GM20000 (cell line): ENCODE results near the gene PIGU.

Experiments used
- DNase-seq: peaks from one replicate; pipeline ENCODE4 v3.0.0; 2012; ENCODE audit warnings: low spot score
- TF ChIP-seq, protein P1 (sequence below): IDR thresholded peaks from 2 replicates; pipeline ENCODE4 v1.5.1; 2012; ENCODE audit warnings: mild to moderate bottlenecking, control low read depth; ENCODE audit errors: extremely low read depth, missing control alignments

Gene PIGU

DNA sequence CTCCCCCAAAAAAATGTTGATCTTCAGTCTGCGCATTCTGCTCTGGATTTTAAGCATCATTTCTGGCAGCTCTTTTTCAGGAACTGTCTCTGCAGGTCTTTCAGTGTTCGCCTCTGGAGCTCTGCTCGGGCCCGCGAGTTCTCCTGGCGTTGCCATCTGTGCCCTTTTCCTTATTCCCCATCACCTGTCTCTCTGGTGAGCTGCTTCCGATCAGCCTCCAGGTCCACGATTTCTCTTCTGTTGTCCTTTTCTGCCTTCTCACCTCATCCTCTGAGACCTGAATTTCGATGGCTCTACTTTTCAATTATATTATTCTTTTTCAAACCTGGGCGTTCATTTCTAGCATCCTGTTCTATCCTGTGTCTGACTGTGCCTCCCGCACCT is 119.0 kb downstream of the PIGU start:
- TF ChIP-seq, protein P1, sequence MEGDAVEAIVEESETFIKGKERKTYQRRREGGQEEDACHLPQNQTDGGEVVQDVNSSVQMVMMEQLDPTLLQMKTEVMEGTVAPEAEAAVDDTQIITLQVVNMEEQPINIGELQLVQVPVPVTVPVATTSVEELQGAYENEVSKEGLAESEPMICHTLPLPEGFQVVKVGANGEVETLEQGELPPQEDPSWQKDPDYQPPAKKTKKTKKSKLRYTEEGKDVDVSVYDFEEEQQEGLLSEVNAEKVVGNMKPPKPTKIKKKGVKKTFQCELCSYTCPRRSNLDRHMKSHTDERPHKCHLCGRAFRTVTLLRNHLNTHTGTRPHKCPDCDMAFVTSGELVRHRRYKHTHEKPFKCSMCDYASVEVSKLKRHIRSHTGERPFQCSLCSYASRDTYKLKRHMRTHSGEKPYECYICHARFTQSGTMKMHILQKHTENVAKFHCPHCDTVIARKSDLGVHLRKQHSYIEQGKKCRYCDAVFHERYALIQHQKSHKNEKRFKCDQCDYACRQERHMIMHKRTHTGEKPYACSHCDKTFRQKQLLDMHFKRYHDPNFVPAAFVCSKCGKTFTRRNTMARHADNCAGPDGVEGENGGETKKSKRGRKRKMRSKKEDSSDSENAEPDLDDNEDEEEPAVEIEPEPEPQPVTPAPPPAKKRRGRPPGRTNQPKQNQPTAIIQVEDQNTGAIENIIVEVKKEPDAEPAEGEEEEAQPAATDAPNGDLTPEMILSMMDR: no peak
- no peak for DNase-seq

DNA sequence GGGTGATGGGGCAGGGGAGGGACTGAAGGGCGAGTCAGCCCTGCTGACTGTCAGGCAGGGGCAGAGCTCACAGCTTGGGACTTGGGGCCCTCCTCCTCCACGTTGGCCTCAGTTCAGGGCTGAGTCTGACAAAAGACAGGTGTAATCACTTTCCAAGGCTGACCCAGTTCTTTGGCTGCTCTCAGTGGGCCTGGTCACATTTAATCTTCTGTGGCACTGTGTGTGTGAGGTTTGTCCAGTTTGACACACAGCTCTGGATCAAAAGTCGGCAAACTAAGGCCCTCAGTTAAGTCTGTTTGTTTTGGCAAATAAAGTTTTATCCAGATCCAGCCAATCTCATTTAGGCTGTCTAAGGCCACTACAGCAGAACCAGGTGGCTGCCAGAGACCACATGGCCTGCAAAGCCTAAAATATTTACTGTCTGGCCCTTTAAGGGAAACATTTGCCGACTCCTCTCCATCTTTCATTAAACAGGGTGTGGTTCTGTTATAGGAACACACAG is 123.5 kb downstream of the PIGU start:
- TF ChIP-seq, protein P1: no peak
- no peak for DNase-seq

GRCh38 chr20:34552569-34552968 is 124.3 kb downstream of the PIGU start:
- DNase-seq: no peak
- TF ChIP-seq, protein P1: no peak

- TF ChIP-seq, protein P1: no peak
- DNase-seq: no peak
Measured at GRCh38 chr20:34549929-34550305, 127.0 kb downstream of the PIGU start.

DNA sequence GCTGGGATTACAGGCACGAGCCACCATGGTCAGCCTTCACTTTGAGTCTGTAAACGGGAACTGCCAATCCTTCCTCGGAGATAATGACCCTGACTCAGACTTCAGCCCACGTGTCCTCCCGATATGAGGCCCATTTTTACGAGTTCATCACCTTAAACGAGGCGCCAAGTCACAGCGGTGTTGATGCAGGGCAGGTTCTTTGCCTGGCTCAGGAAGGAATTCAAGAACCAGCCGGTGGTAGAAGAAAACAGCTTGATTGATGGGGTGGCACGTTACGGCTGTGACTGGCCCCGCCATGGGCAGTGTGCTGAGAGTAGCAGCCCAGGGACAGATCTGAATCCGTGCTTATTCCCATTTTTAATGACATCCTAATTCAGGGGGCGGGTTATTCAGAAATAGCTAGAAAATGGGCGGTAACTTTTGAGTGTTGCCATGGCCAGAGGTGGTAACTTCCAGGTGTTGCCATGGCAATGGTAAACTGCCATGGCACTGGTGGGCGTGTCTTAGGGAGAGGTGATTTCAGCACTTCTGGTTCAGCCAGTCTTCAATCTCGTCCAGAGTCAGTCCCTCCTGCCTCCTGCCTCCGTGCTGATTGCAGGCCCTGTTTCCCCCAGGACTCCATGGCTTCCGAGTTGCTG is 127.5 kb downstream of the PIGU start:
- DNase-seq: no peak
- TF ChIP-seq, protein P1: no peak

- TF ChIP-seq, protein P1: no peak
- DNase-seq: no peak
Measured at GRCh38 chr20:34547844-34548613, 128.9 kb downstream of the PIGU start.

GRCh38 chr20:34546751-34547181 is 130.1 kb downstream of the PIGU start:
- TF ChIP-seq, protein P1: no peak
- no peak for DNase-seq
